HepG2 (cell line): ENCODE results near the gene NME7. TPM values are rescaled to one million over a fixed set of nuclear protein-coding genes. Genes with fewer than 3 reads are reported as not detected.

Source experiments
- ATAC-seq: fragments of 200-7000 bp; cut with Tn5 transposase; 3 replicates; pipeline ENCODE4 v1.9.1; 2020; ENCODE audit warnings: mild to moderate bottlenecking, moderate library complexity
- BruUV-seq: library from RNA; stranded (reverse); fragments of 400-500 nt; replicated peaks from 2 replicates; lab custom pipeline; 2021; lab: Mats Ljungman, UMichigan
- CTCF ChIA-PET: fragments of 300-600 bp; formaldehyde crosslinking; extraction: SDS; loops from one replicate; lab custom pipeline; 2021; ENCODE audit warnings: low total read pairs, inconsistent platforms, low intra/inter-chr PET ratio; lab: Yijun Ruan, JAX
- POLR2A ChIA-PET: fragments of 350-600 bp; sonication (Branson Sonifier 250); formaldehyde crosslinking; loops from one replicate; lab custom pipeline; 2020; ENCODE audit warnings: antibody characterized with exemption, inconsistent platforms; lab: Yijun Ruan, JAX
- DNase-seq: peaks from one replicate; pipeline ENCODE4 v3.0.0-alpha.2; 2015; ENCODE audit warnings: low spot score
- FAIRE-seq: peaks from 3 replicates; lab custom pipeline; 2011; peaks lifted over from hg19 to GRCh38; lab: Jason Lieb, UNC
- H2AFZ ChIP-seq: one replicate; pipeline ENCODE4 v1.6.1; 2011; ENCODE audit warnings: low read length, inconsistent platforms
- H3K27ac ChIP-seq: fragments of 300-600 bp; 3 replicates; pipeline ENCODE4 v1.8.0; 2011; ENCODE audit warnings: mixed run types, mild to moderate bottlenecking, mixed read lengths, low read length, inconsistent platforms; ENCODE audit not compliant: insufficient read depth; ENCODE audit errors: extremely low read length
- H3K27me3 ChIP-seq, 2 experiments: fragments of 200-600 bp in 1 of 2; 2 replicates in 1 of 2; 3 replicates in 1 of 2; pipeline versions ENCODE4 v1.6.0 to v1.8.0; 2011; ENCODE audit warnings: low read length in 2 of 2, mild to moderate bottlenecking in 2 of 2, moderate library complexity in 2 of 2, inconsistent platforms in 1 of 2; ENCODE audit not compliant: insufficient read depth in 2 of 2, control insufficient read depth in 1 of 2
- H3K36me3 ChIP-seq, 2 experiments: fragments of 200-600 bp in 1 of 2; replicated peaks in 1 of 2; 2 replicates in 1 of 2; 3 replicates in 1 of 2; pipeline versions ENCODE4 v1.5.1 to v1.8.0; 2011; ENCODE audit warnings: low read length in 2 of 2, inconsistent platforms in 1 of 2; ENCODE audit not compliant: insufficient read depth in 2 of 2, control insufficient read depth in 1 of 2
- H3K4me1 ChIP-seq: 2 replicates; pipeline ENCODE4 v1.5.1; 2012; ENCODE audit warnings: low read length, inconsistent platforms; ENCODE audit not compliant: insufficient read depth
- H3K4me2 ChIP-seq: 2 replicates; pipeline ENCODE4 v1.6.0; 2011; ENCODE audit warnings: low read depth, low read length, inconsistent platforms
- H3K4me3 ChIP-seq, 3 experiments: fragments of 200-600 bp in 1 of 3; sonication (generic), shearing (Covaris generic) in 1 of 3; replicated peaks in 1 of 3; 2 replicates each; pipeline ENCODE4 v1.5.1; 2011 to 2016; ENCODE audit warnings: low read length in 3 of 3, inconsistent platforms in 2 of 3, low read depth in 2 of 3, mild to moderate bottlenecking in 2 of 3, control low read depth in 1 of 3, mixed read lengths in 1 of 3; ENCODE audit not compliant: insufficient read depth in 1 of 3
- H3K79me2 ChIP-seq: one replicate; pipeline ENCODE4 v1.6.1; 2011; ENCODE audit warnings: low read length, inconsistent platforms; ENCODE audit not compliant: insufficient read depth
- H3K9ac ChIP-seq: 2 replicates; pipeline ENCODE4 v1.6.0; 2011; ENCODE audit warnings: mild to moderate bottlenecking, low read depth, low read length, inconsistent platforms; ENCODE audit not compliant: insufficient read depth
- H3K9me3 ChIP-seq: 2 replicates; pipeline ENCODE4 v1.5.1; 2012; ENCODE audit warnings: mild to moderate bottlenecking, low read length
- H4K20me1 ChIP-seq: 2 replicates; pipeline ENCODE4 v1.6.0; 2011; ENCODE audit warnings: inconsistent platforms, mild to moderate bottlenecking, low read length, moderate library complexity; ENCODE audit not compliant: insufficient read depth
- EED ChIP-seq: sonication (generic); formaldehyde crosslinking; IDR thresholded peaks from 2 replicates; pipeline ENCODE4 v1.5.0; 2020; ENCODE audit warnings: mild to moderate bottlenecking, missing genetic modification reagents
- FOXA3 ChIP-seq: IDR thresholded peaks from 2 replicates; pipeline ENCODE4 v1.6.1; 2016; ENCODE audit warnings: missing genetic modification reagents, missing compliant biosample characterization
- GFI1 ChIP-seq: sonication (generic); formaldehyde crosslinking; IDR thresholded peaks from 2 replicates; pipeline ENCODE4 v1.5.0; 2020; ENCODE audit warnings: missing genetic modification reagents, mild to moderate bottlenecking, borderline replicate concordance
- JARID2 ChIP-seq: sonication (generic); formaldehyde crosslinking; IDR thresholded peaks from 2 replicates; pipeline ENCODE4 v1.8.1; 2023; ENCODE audit warnings: missing genetic modification reagents, inconsistent platforms; ENCODE audit not compliant: insufficient replicate concordance
- JUND ChIP-seq: sonication (generic); formaldehyde crosslinking; IDR thresholded peaks from 2 replicates; pipeline ENCODE4 v1.8.0; 2022; ENCODE audit warnings: mild to moderate bottlenecking, missing genetic modification reagents
- KAT7 ChIP-seq: IDR thresholded peaks from 2 replicates; pipeline ENCODE4 v1.6.1; 2018; ENCODE audit warnings: borderline replicate concordance, missing compliant biosample characterization
- TGIF2 ChIP-seq: IDR thresholded peaks from 2 replicates; pipeline ENCODE4 v1.6.1; 2016; ENCODE audit warnings: control low read depth, missing compliant biosample characterization
- ZFP1 ChIP-seq: IDR thresholded peaks from 2 replicates; pipeline ENCODE4 v1.6.1; 2016
- ZNF101 ChIP-seq: sonication (generic); formaldehyde crosslinking; IDR thresholded peaks from 2 replicates; pipeline ENCODE4 v1.4.0; 2020; ENCODE audit warnings: mild to moderate bottlenecking, low read depth, missing genetic modification reagents, borderline replicate concordance
- ZNF543 ChIP-seq: sonication (generic); formaldehyde crosslinking; IDR thresholded peaks from 2 replicates; pipeline ENCODE4 v1.4.0; 2020; ENCODE audit warnings: mild to moderate bottlenecking, missing genetic modification reagents
- ZNF678 ChIP-seq: sonication (generic); formaldehyde crosslinking; IDR thresholded peaks from 2 replicates; pipeline ENCODE4 v1.4.0; 2020; ENCODE audit warnings: mild to moderate bottlenecking, missing genetic modification reagents
- ZNF83 ChIP-seq: sonication (generic); formaldehyde crosslinking; IDR thresholded peaks from 2 replicates; pipeline ENCODE4 v1.4.0; 2020; ENCODE audit warnings: missing genetic modification reagents, mild to moderate bottlenecking, borderline replicate concordance
- WGBS: methylation state at CpG from one replicate; pipeline ENCODE4 v1.1.6; 2017; ENCODE audit warnings: low lambda C conversion rate; 5-methylcytosine and 5-hydroxymethylcytosine counted together
- in situ Hi-C: cut with HindIII; loops from 2 replicates; pipeline ENCODE4 v1.10.0; 2017; ENCODE audit warnings: low pct_unique_long_range_greater_than_20kb; ENCODE audit not compliant: extremely low pct_ligation_motif_present
- intact Hi-C: fragments of 100-400 bp; cut with micrococcal nuclease; formaldehyde crosslinking; loops from one replicate; pipeline ENCODE4 v1.10.0; 2022; ENCODE audit not compliant: unreplicated experiment
- polyA plus RNA-seq, 8 experiments: library from polyadenylated mRNA; depleted of rRNA in 3 of 8; stranded (reverse) in 7 of 8; unstranded in 1 of 8; fragments of >200 nt; fragmentation: Illumina TruSeq in 4 of 8; extraction: Trizol in 4 of 8; gene quantifications; 2 replicates each; pipeline versions ENCODE4 v1.2.1 to v1.2.3, GENCODE V29; 2011 to 2016; ENCODE audit warnings: low read depth in 4 of 8, missing spikeins in 1 of 8, mixed read lengths in 1 of 8; ENCODE audit not compliant: insufficient read depth in 1 of 8
- total RNA-seq, 5 experiments: library from RNA; depleted of rRNA; stranded (reverse); fragments of >200 nt; fragmentation: Illumina TruSeq; extraction: Trizol; gene quantifications; 2 replicates each; pipeline ENCODE4 v1.2.3, GENCODE V29; 2016; ENCODE audit warnings: low read depth in 1 of 5
- TF ChIP-seq, protein P1 (sequence below): IDR thresholded peaks from 2 replicates; pipeline ENCODE4 v1.6.1; 2016; ENCODE audit warnings: control low read depth
- TF ChIP-seq, protein P2 (sequence below): IDR thresholded peaks from 2 replicates; pipeline ENCODE4 v1.6.1; 2012; ENCODE audit warnings: low read length, improper control_type of control experiment

Gene NME7
- total and polyA plus RNA-seq, 2 of the 13 experiments (the other 11 are each of a cell fraction or from before 2014, with no cell fraction given) = 9.4 to 22.5 TPM

DNA sequence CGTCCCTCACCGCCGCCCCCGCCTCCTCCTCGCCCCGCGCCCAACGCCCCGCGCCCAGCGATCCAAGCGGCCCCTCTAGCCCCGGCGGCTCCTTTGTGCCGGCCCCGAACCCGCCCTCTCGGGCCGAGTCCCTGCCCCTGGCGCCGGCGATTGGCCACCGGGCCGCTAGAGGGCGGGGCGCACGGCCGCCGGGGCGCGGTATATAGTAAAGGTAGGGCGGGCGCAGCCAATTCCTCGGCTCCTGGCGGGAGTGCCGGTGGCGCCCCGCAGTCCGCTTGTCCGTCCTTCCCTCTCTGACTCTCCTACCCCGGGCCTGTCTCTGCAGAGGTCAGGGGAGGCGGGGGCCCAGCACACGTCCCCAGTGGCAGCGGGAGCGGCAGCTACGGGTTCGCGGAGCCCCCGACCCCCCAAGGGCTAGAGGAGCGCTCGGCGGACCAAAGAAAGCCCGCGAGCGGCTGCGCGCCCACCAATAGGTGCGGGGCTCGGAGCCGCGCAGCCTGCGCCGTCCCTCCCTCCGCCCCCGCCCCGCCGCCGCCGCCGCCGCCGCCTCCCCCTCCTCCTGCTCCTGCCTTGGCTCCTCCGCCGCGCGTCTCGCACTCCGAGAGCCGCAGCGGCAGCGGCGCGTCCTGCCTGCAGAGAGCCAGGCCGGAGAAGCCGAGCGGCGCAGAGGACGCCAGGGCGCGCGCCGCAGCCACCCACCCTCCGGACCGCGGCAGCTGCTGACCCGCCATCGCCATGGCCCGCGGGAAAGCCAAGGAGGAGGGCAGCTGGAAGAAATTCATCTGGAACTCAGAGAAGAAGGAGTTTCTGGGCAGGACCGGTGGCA is 261.3 kb downstream of the NME7 start, which contains the start of gene ATP1B1 (continued):
- TF ChIP-seq GFI1 = no peak
- no peak for TF ChIP-seq EED (CRISPR knock-in tag)

DNA sequence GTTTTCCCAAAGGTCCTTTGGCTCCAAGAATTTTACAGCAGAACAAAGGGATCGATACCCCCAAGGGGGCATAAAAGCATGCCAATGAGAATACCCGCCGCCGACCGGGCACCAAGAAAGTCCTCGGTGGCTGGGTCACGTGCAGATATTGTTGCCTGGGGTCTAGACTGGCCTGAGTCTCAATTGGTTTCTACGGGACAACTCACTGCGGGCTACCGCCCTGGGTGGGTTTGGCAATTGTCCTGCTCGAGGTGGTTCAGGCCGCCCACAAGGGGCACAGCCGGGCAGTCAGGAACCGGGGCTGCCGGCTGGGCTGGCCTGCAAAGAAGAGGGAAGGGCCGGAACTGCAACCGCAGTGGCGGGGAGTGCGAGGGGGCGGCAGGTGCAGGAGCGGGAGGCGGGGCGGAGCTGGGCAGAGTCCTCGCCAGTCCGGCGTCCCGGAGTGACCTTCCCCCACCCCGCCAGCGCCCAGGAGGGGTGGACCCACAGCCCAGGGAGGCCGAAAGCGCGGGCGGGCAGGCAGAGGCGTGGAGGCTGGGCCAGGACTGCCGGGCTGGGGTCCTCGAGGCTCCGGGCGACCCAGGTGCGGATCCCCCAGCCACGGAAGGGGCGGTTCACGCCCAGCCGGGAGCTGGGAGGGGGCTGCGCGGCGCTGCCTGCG is 262.0 kb downstream of the NME7 start:
- DNase-seq = peak; percentile 85
- ChIA-PET CTCF (interaction anchor here (0.6 kb wide), 1 partner anchor 618 kb away, joined by 3 read pairs; no protein-coding TSS in a partner anchor), POLR2A (interaction anchor here (0.8 to 3.6 kb wide), 24 partner anchors 9 to 763 kb away, joined by 3 to 29 read pairs (median 4); partner anchors contain the start of genes BLZF1 and NME7)
- peaks cover 33% of the 10 kb centered on the region for H4K20me1 ChIP-seq
- peak; percentile 73 for ATAC-seq
- no peaks in the 10 kb centered on the region; a peak in 1 of 5 replicates for H3K36me3 ChIP-seq
- H3K27ac ChIP-seq = peak overlapping the region; percentile 95
- peak overlapping the region; percentile 90 for H3K4me2 ChIP-seq
- no peaks in the 10 kb centered on the region for H3K9me3 ChIP-seq
- WGBS = 17% methylated on average over 6 of the region's 47 CpGs
- peak; percentile 40 for FAIRE-seq
- BruUV-seq = no TSS peak
- in situ Hi-C loops (no loop called here), intact Hi-C loops (loop anchor here (1.0 to 10.0 kb wide), 6 partner anchors 43 to 418 kb away; partner anchors contain the start of gene SLC19A2)
- peaks cover 40% of the 10 kb centered on the region for H3K79me2 ChIP-seq
- H3K4me1 ChIP-seq = peaks cover 65% of the 10 kb centered on the region
- no peaks in the 10 kb centered on the region; a peak in 1 of 5 replicates for H3K27me3 ChIP-seq
- peak overlapping the region; percentile 55 to 99 (median 57); a peak in 5 of 6 replicates for H3K4me3 ChIP-seq
- H3K9ac ChIP-seq = peak overlapping the region; percentile 95
- H2AFZ ChIP-seq = no peak overlapping the region
- peak; percentile 78; the same call in 1 of the 2 replicates for TF ChIP-seq ZNF83 (CRISPR knock-in tag)
- peak; percentile 41; the same call in 1 of the 2 replicates for TF ChIP-seq JUND (CRISPR knock-in tag)
- TF ChIP-seq FOXA3 (CRISPR knock-in tag) = peak; percentile 62
- TF ChIP-seq ZFP1 (CRISPR knock-in tag) = no peak
- peak; percentile 54; the same call in 1 of the 2 replicates for TF ChIP-seq ZNF543
- TF ChIP-seq ZNF101 (CRISPR knock-in tag) = 0 out of 2 replicates have a peak, but pooled peaks have one; percentile 31
- no peak for TF ChIP-seq JARID2 (CRISPR knock-in tag)
- TF ChIP-seq, protein P1, sequence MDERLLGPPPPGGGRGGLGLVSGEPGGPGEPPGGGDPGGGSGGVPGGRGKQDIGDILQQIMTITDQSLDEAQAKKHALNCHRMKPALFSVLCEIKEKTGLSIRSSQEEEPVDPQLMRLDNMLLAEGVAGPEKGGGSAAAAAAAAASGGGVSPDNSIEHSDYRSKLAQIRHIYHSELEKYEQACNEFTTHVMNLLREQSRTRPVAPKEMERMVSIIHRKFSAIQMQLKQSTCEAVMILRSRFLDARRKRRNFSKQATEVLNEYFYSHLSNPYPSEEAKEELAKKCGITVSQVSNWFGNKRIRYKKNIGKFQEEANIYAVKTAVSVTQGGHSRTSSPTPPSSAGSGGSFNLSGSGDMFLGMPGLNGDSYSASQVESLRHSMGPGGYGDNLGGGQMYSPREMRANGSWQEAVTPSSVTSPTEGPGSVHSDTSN = no peak
- TF ChIP-seq, protein P2, sequence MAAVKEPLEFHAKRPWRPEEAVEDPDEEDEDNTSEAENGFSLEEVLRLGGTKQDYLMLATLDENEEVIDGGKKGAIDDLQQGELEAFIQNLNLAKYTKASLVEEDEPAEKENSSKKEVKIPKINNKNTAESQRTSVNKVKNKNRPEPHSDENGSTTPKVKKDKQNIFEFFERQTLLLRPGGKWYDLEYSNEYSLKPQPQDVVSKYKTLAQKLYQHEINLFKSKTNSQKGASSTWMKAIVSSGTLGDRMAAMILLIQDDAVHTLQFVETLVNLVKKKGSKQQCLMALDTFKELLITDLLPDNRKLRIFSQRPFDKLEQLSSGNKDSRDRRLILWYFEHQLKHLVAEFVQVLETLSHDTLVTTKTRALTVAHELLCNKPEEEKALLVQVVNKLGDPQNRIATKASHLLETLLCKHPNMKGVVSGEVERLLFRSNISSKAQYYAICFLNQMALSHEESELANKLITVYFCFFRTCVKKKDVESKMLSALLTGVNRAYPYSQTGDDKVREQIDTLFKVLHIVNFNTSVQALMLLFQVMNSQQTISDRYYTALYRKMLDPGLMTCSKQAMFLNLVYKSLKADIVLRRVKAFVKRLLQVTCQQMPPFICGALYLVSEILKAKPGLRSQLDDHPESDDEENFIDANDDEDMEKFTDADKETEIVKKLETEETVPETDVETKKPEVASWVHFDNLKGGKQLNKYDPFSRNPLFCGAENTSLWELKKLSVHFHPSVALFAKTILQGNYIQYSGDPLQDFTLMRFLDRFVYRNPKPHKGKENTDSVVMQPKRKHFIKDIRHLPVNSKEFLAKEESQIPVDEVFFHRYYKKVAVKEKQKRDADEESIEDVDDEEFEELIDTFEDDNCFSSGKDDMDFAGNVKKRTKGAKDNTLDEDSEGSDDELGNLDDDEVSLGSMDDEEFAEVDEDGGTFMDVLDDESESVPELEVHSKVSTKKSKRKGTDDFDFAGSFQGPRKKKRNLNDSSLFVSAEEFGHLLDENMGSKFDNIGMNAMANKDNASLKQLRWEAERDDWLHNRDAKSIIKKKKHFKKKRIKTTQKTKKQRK = no peak
- TF ChIP-seq ZNF678 = no peak
- TF ChIP-seq KAT7 (CRISPR knock-in tag) = peak; percentile 70; the same call in 1 of the 2 replicates
- TF ChIP-seq TGIF2 (CRISPR knock-in tag) = peak; percentile 19; the same call in 1 of the 2 replicates
